GM19324 (cell line): Measurements from ENCODE around the gene FBRS.
"Not testable (repeated sequence)": the region's sequence is repeated elsewhere in the genome, so short reads cannot be mapped to it uniquely, and the experiment has no call there.

Experiments
- ATAC-seq: cut with Tn5 transposase; IDR thresholded peaks from one replicate; pipeline ENCODE4 v1.9.1; 2021; ENCODE audit warnings: mild to moderate bottlenecking, moderate library complexity; ENCODE audit not compliant: unreplicated experiment, low FRiP score

The FBRS gene

GRCh38 chr16:30663038-30663437, 4.8 kb downstream of the FBRS start:
- ATAC-seq, result no peak

GRCh38 chr16:30663820-30664219, 5.6 kb downstream of the FBRS start:
- ATAC-seq, result no peak

DNA sequence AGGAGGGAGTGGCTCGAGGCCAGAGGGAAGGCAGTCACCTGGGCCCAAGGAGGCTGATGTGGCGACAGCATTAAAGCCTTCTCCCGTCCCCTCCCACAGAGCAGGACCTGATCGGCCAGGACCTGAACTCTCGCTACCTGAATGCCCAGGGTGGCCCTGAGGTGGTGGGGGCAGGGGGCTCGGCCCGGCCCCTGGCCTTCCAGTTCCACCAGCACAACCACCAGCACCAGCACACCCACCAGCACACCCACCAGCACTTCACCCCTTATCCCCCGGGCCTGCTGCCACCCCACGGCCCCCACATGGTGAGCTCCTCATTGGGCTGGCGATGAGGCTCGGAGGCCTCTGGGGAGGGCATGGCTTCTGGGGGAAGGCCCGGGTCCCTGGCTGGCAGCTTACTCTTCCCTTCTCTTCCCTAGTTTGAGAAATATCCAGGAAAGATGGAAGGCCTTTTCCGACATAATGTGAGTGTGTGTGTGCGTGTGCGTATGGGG, 6.4 kb downstream of the FBRS start:
- ATAC-seq, result no peak

- ATAC-seq, result no peak
These were observed 7.1 kb downstream of the FBRS start for GRCh38 chr16:30665155-30665829.

DNA sequence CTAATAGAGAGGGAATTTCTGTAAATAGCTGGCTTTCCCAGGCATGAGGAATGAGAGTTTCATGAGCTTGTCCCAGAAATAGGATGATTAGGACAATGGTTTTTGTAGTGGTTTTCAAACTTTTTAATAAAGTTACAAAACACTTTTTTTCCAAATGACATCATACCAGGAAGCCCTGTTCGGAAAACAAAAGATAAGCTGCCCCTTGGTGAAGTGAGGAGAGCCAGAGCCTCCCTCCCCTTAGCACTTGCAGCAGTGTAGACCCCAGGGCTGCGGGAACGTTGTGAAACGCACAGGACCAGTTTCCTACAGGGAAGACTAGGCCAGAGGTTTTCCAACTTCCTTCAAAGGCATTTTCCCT, 7.6 kb downstream of the FBRS start:
- ATAC-seq, result no peak

- no peak for ATAC-seq
These were observed 8.4 kb downstream of the FBRS start for GRCh38 chr16:30666681-30667080.

DNA sequence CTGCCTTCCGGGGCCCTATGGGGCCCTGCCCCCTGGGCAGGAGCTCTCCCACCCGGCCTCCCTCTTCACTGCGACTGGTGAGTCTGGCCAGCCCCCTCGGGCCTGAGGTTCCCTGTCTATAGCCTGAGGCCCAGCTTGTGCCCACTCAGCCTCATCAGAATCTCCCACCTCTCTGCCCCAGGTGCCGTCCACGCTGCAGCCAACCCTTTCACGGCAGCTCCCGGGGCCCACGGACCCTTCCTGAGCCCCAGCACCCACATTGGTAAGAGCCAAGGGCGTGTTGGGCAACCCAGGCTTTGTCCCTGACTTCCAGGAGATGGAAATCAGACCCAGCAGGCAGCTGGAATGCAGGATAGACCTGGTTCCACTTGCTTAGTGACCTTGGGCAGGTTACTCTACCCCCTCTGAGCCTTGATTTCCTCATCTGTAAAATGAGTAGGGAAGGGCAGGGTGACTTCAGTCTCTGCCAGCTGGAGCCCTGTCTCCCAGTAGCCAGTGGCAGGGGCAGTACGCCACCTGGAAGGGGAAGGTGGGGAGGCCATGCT, 9.2 kb downstream of the FBRS start:
- ATAC-seq, result no peak

- ATAC-seq, result no peak
These were observed 10.2 kb downstream of the FBRS start for GRCh38 chr16:30668393-30668792.

DNA sequence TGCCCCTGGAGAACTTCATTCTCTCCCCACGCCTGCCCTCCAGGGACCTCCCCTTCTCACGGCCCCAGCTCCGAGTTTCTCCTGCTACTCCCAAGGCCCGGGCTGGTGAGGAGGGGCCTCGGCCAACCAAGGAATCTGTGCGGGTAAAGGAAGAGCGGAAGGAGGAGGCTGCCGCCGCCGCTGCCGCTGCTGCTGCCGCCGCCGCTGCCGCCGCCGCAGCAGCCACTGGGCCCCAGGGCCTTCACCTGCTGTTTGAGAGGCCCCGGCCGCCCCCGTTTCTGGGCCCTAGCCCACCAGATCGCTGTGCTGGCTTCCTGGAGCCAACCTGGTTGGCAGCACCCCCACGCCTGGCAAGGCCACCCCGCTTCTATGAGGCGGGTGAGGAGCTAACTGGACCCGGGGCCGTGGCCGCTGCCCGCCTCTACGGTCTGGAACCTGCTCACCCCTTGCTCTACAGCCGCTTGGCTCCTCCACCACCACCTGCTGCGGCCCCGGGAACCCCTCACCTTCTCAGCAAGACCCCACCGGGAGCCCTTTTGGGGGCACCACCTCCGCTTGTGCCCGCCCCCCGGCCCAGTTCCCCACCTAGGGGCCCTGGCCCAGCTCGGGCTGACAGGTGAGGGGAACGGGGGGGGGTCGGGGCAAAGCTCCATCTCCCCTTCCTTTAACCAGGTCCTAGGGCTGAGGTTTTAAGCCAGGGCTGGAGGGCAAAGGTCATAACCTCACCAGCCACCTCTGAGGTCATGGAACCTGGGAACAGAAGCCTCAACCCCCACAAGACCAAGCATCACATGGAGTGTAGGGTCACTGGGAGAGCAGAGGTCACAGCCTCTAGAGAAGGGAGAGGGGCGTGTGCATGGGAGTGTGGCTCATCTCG, 11.0 kb downstream of the FBRS start:
- no peak for ATAC-seq

- no peak for ATAC-seq
These were observed 11.9 kb downstream of the FBRS start for GRCh38 chr16:30669903-30670824.

GRCh38 chr16:30675143-30675542, 16.9 kb downstream of the FBRS start:
- ATAC-seq, result no peak

- ATAC-seq, result no peak
These were observed 19.8 kb downstream of the FBRS start for GRCh38 chr16:30677931-30678585.

DNA sequence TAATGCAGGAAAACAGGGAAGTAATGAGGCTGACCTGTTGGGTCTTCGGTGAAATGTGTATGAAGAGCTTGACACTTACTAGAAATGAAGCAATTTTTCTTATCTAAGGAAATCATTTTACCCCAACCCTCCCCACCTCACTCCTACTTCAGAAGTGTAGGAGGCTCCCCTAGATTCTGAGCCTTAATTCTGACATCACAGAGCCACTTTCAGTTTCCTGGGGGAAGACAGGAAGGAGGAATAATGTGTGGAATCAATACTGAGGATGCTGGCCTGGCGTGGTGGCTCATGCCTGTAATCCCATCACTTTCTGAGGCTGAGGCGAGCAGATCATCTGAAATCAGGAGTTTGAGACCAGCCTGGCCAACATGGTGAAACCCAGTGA, 20.3 kb downstream of the FBRS start:
- no peak for ATAC-seq

- ATAC-seq, result no peak
These were observed 22.1 kb downstream of the FBRS start for GRCh38 chr16:30680326-30680725.

- no peak for ATAC-seq
These were observed 30.5 kb downstream of the FBRS start for GRCh38 chr16:30688701-30689100.

DNA sequence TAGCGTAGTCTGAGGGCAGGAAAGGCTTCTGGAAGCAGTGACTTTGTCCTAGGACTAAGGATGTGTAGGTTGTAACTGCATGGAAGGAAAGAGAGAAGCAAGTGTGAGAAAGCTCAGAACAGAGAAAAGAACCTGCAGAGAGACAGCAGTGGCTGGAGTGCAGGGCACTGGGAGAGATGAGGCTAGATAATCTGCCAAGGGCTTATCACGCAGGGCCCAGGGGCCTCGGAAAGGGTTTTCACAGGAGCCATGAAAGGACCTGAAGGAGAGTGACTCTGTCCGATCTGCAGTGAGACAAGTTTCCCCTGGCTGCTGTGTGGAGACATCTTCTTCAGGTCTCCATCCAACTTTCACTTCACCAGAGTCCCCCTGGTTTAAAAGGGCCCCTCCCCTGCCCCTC, 33.7 kb downstream of the FBRS start:
- no peak for ATAC-seq

GRCh38 chr16:30692396-30693064, 34.3 kb downstream of the FBRS start:
- ATAC-seq, result no peak

DNA sequence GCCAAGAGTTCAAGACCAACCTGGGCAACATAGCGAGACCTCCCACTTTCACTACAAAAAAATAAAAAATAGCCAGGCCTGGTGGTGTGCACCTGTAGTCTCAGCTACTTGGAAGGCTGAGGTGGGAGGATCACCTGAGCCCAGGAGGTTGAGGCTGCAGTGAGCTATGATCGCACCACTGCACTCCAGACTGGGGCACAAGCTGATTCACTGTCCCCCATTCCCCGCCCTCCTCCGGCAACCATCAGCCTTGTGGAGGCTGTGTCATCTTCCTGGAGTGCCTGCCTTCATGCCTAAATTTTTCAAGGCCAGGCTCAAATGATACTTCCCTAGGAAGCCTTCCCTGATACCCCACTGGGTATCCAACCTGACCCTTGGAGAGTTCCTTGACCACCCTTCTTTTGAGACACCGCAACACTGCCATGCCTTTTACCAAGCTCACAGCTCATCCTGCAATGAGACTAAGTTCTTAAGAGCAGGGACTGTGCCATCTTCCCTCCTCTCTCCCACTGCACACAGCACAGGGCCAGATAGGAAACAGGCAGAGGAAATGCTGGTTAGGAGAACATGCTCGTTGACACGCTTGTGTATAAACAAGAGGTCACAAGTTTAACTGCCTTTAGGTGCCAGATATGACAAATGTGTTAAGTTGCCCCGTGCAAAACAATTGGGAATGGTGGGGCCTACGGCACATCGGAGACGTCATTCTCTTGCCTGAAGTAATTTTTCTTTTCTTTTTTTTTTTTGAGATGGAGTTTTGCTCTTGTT, 36.9 kb downstream of the FBRS start:
- ATAC-seq, result no peak

GRCh38 chr16:30696646-30697045, 38.4 kb downstream of the FBRS start:
- not testable (repeated sequence) for ATAC-seq
